Stomach (tissue), 9 donors: ENCODE measurements around the gene MTMR2. TPM values are rescaled to one million over a fixed set of nuclear protein-coding genes. Genes with fewer than 3 reads are reported as not detected.
"Not testable (repeated sequence)": the region's sequence is repeated elsewhere in the genome, so short reads cannot be mapped to it uniquely, and the experiment has no call there.

Experiments used
- DNase-seq, 2 donors: peaks; one replicate each; pipeline versions ENCODE4 v3.0.0 to v3.0.0-alpha.2; 2013 to 2019
- H3K27ac ChIP-seq, 5 donors: fragments of 200-600 bp in 4 of 5; sonication (generic) in 4 of 5; one replicate each; pipeline ENCODE4 v1.5.1; 2013 to 2019; ENCODE audit warnings: mild to moderate bottlenecking in 1 of 5, moderate library complexity in 1 of 5
- H3K27me3 ChIP-seq, 3 donors: fragments of 200-600 bp; sonication (generic); one replicate each; pipeline ENCODE4 v1.5.1; 2017 to 2019; ENCODE audit warnings: mixed run types in 1 of 3
- H3K36me3 ChIP-seq, 4 donors: fragments of 200-600 bp; sonication (generic); 1 replicate in 3 of 4; 2 replicates in 1 of 4; pipeline ENCODE4 v1.5.1; 2016 to 2019
- H3K4me1 ChIP-seq, 4 donors: fragments of 200-600 bp; sonication (generic); one replicate each; pipeline ENCODE4 v1.5.1; 2016 to 2019
- H3K4me3 ChIP-seq, 4 donors: fragments of 200-600 bp; sonication (generic) in 3 of 4; one replicate each; pipeline ENCODE4 v1.5.1; 2016 to 2019; ENCODE audit warnings: mild to moderate bottlenecking in 1 of 4
- H3K9me3 ChIP-seq, 4 donors: fragments of 200-600 bp; sonication (generic); one replicate each; pipeline ENCODE4 v1.5.1; 2016 to 2019
- CTCF ChIP-seq, 7 experiments: fragments of 450-650 bp in 4 of 7; fragments of 200-600 bp in 3 of 7; sonication (generic) in 3 of 7; IDR thresholded peaks; one replicate each; pipeline ENCODE4 v1.5.1; 2016 to 2019; ENCODE audit warnings: antibody characterized with exemption in 7 of 7, control low read depth in 2 of 7, mild to moderate bottlenecking in 1 of 7
- EP300 ChIP-seq: sonication (generic); formaldehyde crosslinking; IDR thresholded peaks from one replicate; pipeline ENCODE4 v1.6.1; 2017; ENCODE audit warnings: antibody characterized with exemption
- POLR2A ChIP-seq, 4 donors: fragments of 450-650 bp; IDR thresholded peaks; one replicate each; pipeline ENCODE4 v1.6.1; 2016; ENCODE audit warnings: antibody characterized with exemption in 4 of 4, control low read depth in 2 of 4, mild to moderate bottlenecking in 1 of 4, moderate library complexity in 1 of 4
- POLR2AphosphoS5 ChIP-seq, 3 donors: sonication (generic); formaldehyde crosslinking; IDR thresholded peaks; one replicate each; pipeline ENCODE4 v1.6.1; 2016; ENCODE audit warnings: antibody characterized with exemption in 3 of 3
- WGBS, 5 donors: extraction: QIAGEN DNeasy Blood & Tissue Kit in 3 of 5; methylation state at CpG; one replicate each; pipeline versions ENCODE4 v1.1.5 to v1.1.7; 2013 to 2018; 5-methylcytosine and 5-hydroxymethylcytosine counted together
- intact Hi-C: fragments of 100-400 bp; cut with DNase I; formaldehyde crosslinking; loops from one replicate; pipeline ENCODE4 v1.15.1; 2023; ENCODE audit warnings: low total_unique reads
- polyA plus RNA-seq, 3 donors: library from polyadenylated mRNA; stranded (reverse); fragments of 200-250 nt; gene quantifications; one replicate each; pipeline ENCODE4 v1.2.3, GENCODE V29; 2013
- total RNA-seq, 5 donors: library from RNA; depleted of rRNA; stranded (reverse); fragments of >200 nt; gene quantifications; one replicate each; pipeline versions ENCODE4 v1.1.0 to v1.2.3, GENCODE V29; 2014 to 2016
- donor health status: healthy with polysubstance abuse.
- donor health status: Bipolar disorder and iron deficiency.
- donor health status: healthy.

MTMR2 gene
- total and polyA plus RNA-seq, 8 donors: 4.9 to 201 (median 20.1) TPM

- Histone ChIP-seq H3K36me3 (peaks cover 0 to 56% (median 44%) of the 10 kb centered on the region in 4 donors), H3K4me3 (no peak overlapping the region), H3K27ac (no peak overlapping the region), H3K9me3 (no peaks in the 10 kb centered on the region), H3K27me3 (no peaks in the 10 kb centered on the region), H3K4me1 (no peaks in the 10 kb centered on the region)
- no peak for DNase-seq
- TF ChIP-seq CTCF (IDR thresholded peaks at IDR 0.05) (no peak), POLR2A (IDR thresholded peaks at IDR 0.05) (no peak), POLR2AphosphoS5 (IDR thresholded peaks at IDR 0.05) (no peak), EP300 (no peak)
- intact Hi-C loops: no loop called here
- 87 to 95% (median 93%) methylated on average over 2 of the region's 2 CpGs for WGBS, 5 donors
Observed at GRCh38 chr11:95863486-95864140, 60.3 kb downstream of the MTMR2 start.

- intact Hi-C loops, DNase-seq, H3K4me1 ChIP-seq, H3K27ac ChIP-seq, H3K27me3 ChIP-seq, H3K4me3 ChIP-seq, H3K9me3 ChIP-seq: not testable (repeated sequence)
- peaks cover 4 to 85% (median 69%) of the 10 kb centered on the region in 4 donors for H3K36me3 ChIP-seq
- 77 to 90% (median 85%) methylated on average over 4 of the region's 4 CpGs for WGBS, 5 donors
Observed at GRCh38 chr11:95860024-95860423, 63.9 kb downstream of the MTMR2 start.

GRCh38 chr11:95854362-95854761, 69.5 kb downstream of the MTMR2 start:
- H3K9me3 ChIP-seq, H3K4me1 ChIP-seq, H3K27ac ChIP-seq, intact Hi-C loops, DNase-seq, H3K4me3 ChIP-seq, H3K27me3 ChIP-seq: not testable (repeated sequence)
- H3K36me3 ChIP-seq: peaks cover 4 to 76% (median 54%) of the 10 kb centered on the region in 4 donors
- 72 to 83% (median 78%) methylated on average over 5 of the region's 5 CpGs for WGBS, 5 donors

- Histone ChIP-seq H3K27ac (no peak overlapping the region), H3K36me3 (peaks cover 4 to 71% (median 53%) of the 10 kb centered on the region in 4 donors), H3K4me1 (peaks cover 0 to 11% (median 5%) of the 10 kb centered on the region in 4 donors), H3K9me3 (no peaks in the 10 kb centered on the region), H3K27me3 (no peaks in the 10 kb centered on the region), H3K4me3 (no peak overlapping the region)
- TF ChIP-seq CTCF (IDR thresholded peaks at IDR 0.05) (no peak), POLR2A (IDR thresholded peaks at IDR 0.05) (no peak), POLR2AphosphoS5 (IDR thresholded peaks at IDR 0.05) (no peak), EP300 (no peak)
- DNase-seq: no peak
- intact Hi-C loops: no loop called here
- 82 to 92% (median 84%) methylated on average over 2 of the region's 2 CpGs for WGBS, 5 donors
Observed at GRCh38 chr11:95853862-95854261, 70.0 kb downstream of the MTMR2 start.

GRCh38 chr11:95853138-95853537, 70.8 kb downstream of the MTMR2 start:
- intact Hi-C loops: no loop called here
- Histone ChIP-seq H3K27me3 (no peaks in the 10 kb centered on the region), H3K9me3 (no peaks in the 10 kb centered on the region), H3K36me3 (peaks cover 3 to 64% (median 50%) of the 10 kb centered on the region in 4 donors), H3K4me3 (no peak overlapping the region), H3K4me1 (peaks cover 0 to 11% (median 5%) of the 10 kb centered on the region in 4 donors), H3K27ac (no peak overlapping the region)
- DNase-seq: no peak
- TF ChIP-seq POLR2AphosphoS5 (IDR thresholded peaks at IDR 0.05) (no peak), EP300 (no peak), POLR2A (IDR thresholded peaks at IDR 0.05) (no peak), CTCF (IDR thresholded peaks at IDR 0.05) (no peak)
